Glutamatergic neuron (in vitro differentiated cells): ENCODE results near the gene TANC1. TPM values are rescaled to one million over a fixed set of nuclear protein-coding genes. Genes with fewer than 3 reads are reported as not detected.

ENCODE experiments used
- DNase-seq: peaks from one replicate; pipeline ENCODE4 v3.0.0; 2022
- H3K27ac Mint-ChIP-seq: one replicate; pipeline ENCODE4 v1.8.0; 2020; ENCODE audit warnings: mild to moderate bottlenecking, mixed read lengths, inconsistent platforms; ENCODE audit not compliant: unreplicated experiment
- H3K27me3 Mint-ChIP-seq: one replicate; pipeline ENCODE4 v1.8.0; 2020; ENCODE audit warnings: mild to moderate bottlenecking, moderate library complexity, mixed read lengths, inconsistent platforms; ENCODE audit not compliant: unreplicated experiment
- H3K36me3 Mint-ChIP-seq: one replicate; pipeline ENCODE4 v1.8.0; 2020; ENCODE audit warnings: mild to moderate bottlenecking, mixed read lengths, inconsistent platforms; ENCODE audit not compliant: unreplicated experiment
- H3K4me1 Mint-ChIP-seq: one replicate; pipeline ENCODE4 v1.8.0; 2020; ENCODE audit warnings: mild to moderate bottlenecking, low read depth, mixed read lengths, inconsistent platforms; ENCODE audit not compliant: unreplicated experiment
- H3K4me3 Mint-ChIP-seq: one replicate; pipeline ENCODE4 v1.8.0; 2020; ENCODE audit warnings: mild to moderate bottlenecking, mixed read lengths, inconsistent platforms; ENCODE audit not compliant: unreplicated experiment
- H3K9me3 Mint-ChIP-seq: one replicate; pipeline ENCODE4 v1.8.0; 2020; ENCODE audit warnings: mild to moderate bottlenecking, moderate library complexity, mixed read lengths, inconsistent platforms; ENCODE audit not compliant: unreplicated experiment
- total RNA-seq: library from RNA; stranded (reverse); fragmentation: NEBNext Ultra II Directional; extraction: Animal tissue kit (Norgen Biotek cat#: 25700); gene quantifications from one replicate; pipeline ENCODE4 v1.2.1, GENCODE V29; 2021; ENCODE audit not compliant: unreplicated experiment
- TF ChIP-seq, protein P1 (sequence below): fragments of 200-600 bp; sonication (generic); IDR thresholded peaks from one replicate; pipeline ENCODE4 v1.5.0; 2021; ENCODE audit not compliant: partially characterized antibody, unreplicated experiment

Gene TANC1
- total RNA-seq, 1 donor from 2014 or later: 14.9 TPM

DNA sequence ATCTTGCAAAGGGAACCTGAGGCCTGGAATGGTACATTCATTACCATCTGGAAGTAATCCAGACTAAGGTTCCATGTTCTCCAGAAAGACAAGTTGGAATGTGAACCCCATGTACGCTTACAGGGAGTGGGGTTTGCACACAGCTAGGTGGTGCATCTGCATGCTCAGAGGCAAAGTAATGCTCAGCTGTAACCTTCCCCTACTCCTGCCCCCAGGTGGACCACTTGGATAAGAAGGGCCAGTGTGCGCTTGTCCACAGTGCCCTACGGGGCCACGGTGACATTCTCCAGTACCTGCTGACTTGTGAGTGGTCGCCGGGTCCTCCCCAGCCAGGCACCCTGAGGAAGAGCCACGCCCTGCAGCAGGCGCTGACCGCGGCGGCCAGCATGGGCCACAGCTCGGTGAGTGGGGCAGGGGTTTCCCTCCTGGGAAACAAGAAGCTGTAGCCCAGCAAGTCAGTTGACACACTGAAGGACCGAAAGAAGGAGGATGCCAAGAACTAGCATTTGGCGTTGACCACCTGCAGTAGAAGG is 228.0 kb downstream of the TANC1 start:
- Mint-ChIP-seq H3K27me3 (peaks cover 1% of the 10 kb centered on the region), H3K4me1 (peaks cover 35% of the 10 kb centered on the region), H3K27ac (no peak overlapping the region), H3K9me3 (no peaks in the 10 kb centered on the region), H3K36me3 (no peaks in the 10 kb centered on the region), H3K4me3 (no peak overlapping the region)
- no peak for DNase-seq
- TF ChIP-seq, protein P1, sequence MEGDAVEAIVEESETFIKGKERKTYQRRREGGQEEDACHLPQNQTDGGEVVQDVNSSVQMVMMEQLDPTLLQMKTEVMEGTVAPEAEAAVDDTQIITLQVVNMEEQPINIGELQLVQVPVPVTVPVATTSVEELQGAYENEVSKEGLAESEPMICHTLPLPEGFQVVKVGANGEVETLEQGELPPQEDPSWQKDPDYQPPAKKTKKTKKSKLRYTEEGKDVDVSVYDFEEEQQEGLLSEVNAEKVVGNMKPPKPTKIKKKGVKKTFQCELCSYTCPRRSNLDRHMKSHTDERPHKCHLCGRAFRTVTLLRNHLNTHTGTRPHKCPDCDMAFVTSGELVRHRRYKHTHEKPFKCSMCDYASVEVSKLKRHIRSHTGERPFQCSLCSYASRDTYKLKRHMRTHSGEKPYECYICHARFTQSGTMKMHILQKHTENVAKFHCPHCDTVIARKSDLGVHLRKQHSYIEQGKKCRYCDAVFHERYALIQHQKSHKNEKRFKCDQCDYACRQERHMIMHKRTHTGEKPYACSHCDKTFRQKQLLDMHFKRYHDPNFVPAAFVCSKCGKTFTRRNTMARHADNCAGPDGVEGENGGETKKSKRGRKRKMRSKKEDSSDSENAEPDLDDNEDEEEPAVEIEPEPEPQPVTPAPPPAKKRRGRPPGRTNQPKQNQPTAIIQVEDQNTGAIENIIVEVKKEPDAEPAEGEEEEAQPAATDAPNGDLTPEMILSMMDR: no peak

DNA sequence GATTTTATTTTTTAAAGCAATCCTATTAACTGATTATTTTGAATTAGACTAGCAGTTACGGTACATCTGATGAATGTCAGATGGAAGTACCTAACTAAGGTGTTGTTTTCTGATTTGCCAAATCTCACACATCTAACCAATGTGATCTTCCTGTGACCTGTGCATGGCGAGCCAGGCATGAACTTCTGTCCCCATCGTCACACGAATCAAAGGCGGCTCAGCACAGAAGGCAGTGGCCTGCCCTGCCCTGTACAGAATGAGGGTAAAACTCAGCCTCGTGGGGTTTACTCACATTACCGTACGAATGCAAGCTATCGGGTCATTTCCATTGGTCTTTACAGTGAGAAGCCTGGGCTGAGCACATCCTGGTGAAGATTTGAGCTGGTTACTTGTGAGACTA is 230.8 kb downstream of the TANC1 start:
- H3K36me3 Mint-ChIP-seq: no peaks in the 10 kb centered on the region
- TF ChIP-seq, protein P1: no peak
- H3K4me3 Mint-ChIP-seq: peak overlapping the region; percentile 50
- DNase-seq: no peak
- H3K9me3 Mint-ChIP-seq: peaks cover 5% of the 10 kb centered on the region
- peaks cover 7% of the 10 kb centered on the region for H3K27me3 Mint-ChIP-seq
- H3K27ac Mint-ChIP-seq: peak overlapping the region; percentile 79
- peaks cover 41% of the 10 kb centered on the region for H3K4me1 Mint-ChIP-seq

- no peak for DNase-seq
- Mint-ChIP-seq H3K27me3 (peaks cover 7% of the 10 kb centered on the region), H3K27ac (peak overlapping the region; percentile 79), H3K4me3 (peak overlapping the region; percentile 43), H3K9me3 (peaks cover 5% of the 10 kb centered on the region), H3K4me1 (peaks cover 34% of the 10 kb centered on the region), H3K36me3 (no peaks in the 10 kb centered on the region)
- TF ChIP-seq, protein P1: no peak
Measured at GRCh38 chr2:159199761-159200465, 231.5 kb downstream of the TANC1 start.

DNA sequence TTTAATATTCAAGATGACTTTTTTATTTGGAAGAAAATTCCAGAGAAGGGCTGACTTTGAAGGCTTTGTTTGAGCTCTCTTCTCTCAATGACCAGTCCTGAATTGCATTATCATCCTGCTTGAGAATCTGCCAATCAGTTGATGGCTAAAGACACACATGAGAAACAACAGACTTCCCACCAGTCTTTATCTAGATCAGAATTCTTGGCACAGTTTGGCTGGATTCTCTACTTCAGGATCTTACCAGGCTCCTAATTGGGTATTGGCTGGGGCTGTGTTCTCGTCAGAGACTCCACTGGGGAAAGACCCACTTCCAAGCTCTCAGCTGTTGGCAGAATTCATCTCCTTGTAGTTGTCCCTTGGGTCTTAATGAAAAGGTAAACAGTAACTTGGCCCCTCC is 232.1 kb downstream of the TANC1 start:
- DNase-seq: no peak
- Mint-ChIP-seq H3K4me3 (no peak overlapping the region), H3K27ac (peak overlapping the region; percentile 79), H3K36me3 (no peaks in the 10 kb centered on the region), H3K4me1 (peaks cover 34% of the 10 kb centered on the region), H3K9me3 (peaks cover 5% of the 10 kb centered on the region), H3K27me3 (peaks cover 7% of the 10 kb centered on the region)
- TF ChIP-seq, protein P1: no peak

DNA sequence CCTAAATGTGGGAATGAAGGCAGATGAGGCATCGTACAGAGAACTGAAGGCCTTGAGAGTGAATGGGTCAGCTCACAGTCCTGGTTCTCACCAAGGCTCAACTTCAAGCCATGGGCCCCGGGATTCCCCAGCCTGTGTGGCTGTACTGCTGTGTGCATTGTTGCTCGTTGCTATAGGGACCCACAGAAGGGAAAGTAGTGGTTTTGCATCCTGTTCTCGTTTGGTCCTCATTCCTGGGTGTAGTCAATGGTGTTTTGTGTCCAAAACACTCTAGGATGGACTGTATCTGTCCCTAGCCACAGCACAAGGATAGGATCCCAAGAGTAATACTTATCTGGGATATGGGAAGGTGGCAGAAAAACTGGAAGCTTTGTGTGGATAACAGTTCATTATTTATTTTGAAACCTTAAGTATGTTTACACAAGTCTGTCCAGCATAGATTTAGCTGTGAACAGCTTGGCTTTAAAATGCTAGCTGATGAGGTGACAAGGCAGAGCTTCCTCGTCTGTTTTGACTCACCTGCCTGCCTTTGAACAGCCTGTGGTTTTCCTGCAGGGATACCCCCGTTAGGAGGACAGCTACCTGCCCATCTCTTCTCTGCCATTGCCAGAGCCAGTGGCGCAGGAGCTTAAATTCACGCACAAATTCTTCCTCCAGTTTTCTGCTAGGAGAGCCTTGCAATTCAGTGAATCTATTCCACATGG is 233.1 kb downstream of the TANC1 start:
- no peak overlapping the region for H3K4me3 Mint-ChIP-seq
- H3K27ac Mint-ChIP-seq: peak overlapping the region; percentile 64
- TF ChIP-seq, protein P1: no peak
- H3K36me3 Mint-ChIP-seq: no peaks in the 10 kb centered on the region
- H3K27me3 Mint-ChIP-seq: peaks cover 7% of the 10 kb centered on the region
- H3K9me3 Mint-ChIP-seq: peaks cover 5% of the 10 kb centered on the region
- peaks cover 34% of the 10 kb centered on the region for H3K4me1 Mint-ChIP-seq
- no peak for DNase-seq
